ENCODE results near the gene SGSM2. TPM values are rescaled to one million over a fixed set of nuclear protein-coding genes. Genes with fewer than 3 reads are reported as not detected.
"Not testable (repeated sequence)": the region's sequence is repeated elsewhere in the genome, so short reads cannot be mapped to it uniquely, and the experiment has no call there.

The SGSM2 gene
- total RNA-seq, 1 donor from 2014 or later = 28.2 TPM

DNA sequence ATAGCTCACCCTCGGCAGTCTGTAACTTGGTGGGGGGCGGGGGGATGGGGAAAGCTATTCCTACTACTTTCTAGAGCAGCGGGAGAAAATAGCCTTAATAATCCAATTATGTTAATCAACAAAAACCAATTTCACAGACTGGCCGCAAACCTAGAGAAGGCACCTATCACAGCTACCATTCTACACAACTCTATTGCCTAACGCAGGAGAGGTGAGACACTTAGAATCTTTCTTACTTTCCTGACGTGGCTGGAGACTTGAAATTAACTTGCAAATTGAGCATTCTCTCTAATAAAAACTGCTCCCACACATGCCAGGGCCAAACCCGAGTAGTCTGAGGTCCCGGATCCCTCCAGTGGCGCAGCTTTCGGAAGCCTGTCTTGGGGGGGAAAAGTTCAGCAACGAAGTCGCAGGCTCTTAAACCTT lies 34.5 kb upstream of the SGSM2 start:
- no peak for DNase-seq (ENCODE audit: low read depth)
- TF ChIP-seq, protein P1, sequence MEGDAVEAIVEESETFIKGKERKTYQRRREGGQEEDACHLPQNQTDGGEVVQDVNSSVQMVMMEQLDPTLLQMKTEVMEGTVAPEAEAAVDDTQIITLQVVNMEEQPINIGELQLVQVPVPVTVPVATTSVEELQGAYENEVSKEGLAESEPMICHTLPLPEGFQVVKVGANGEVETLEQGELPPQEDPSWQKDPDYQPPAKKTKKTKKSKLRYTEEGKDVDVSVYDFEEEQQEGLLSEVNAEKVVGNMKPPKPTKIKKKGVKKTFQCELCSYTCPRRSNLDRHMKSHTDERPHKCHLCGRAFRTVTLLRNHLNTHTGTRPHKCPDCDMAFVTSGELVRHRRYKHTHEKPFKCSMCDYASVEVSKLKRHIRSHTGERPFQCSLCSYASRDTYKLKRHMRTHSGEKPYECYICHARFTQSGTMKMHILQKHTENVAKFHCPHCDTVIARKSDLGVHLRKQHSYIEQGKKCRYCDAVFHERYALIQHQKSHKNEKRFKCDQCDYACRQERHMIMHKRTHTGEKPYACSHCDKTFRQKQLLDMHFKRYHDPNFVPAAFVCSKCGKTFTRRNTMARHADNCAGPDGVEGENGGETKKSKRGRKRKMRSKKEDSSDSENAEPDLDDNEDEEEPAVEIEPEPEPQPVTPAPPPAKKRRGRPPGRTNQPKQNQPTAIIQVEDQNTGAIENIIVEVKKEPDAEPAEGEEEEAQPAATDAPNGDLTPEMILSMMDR (conservative IDR thresholded peaks at IDR 0.05; ENCODE audit: low read depth, low read length) = no peak
- H3K4me3 ChIP-seq (ENCODE audit: low read depth, low read length) = peak overlapping the region; percentile 99

DNA sequence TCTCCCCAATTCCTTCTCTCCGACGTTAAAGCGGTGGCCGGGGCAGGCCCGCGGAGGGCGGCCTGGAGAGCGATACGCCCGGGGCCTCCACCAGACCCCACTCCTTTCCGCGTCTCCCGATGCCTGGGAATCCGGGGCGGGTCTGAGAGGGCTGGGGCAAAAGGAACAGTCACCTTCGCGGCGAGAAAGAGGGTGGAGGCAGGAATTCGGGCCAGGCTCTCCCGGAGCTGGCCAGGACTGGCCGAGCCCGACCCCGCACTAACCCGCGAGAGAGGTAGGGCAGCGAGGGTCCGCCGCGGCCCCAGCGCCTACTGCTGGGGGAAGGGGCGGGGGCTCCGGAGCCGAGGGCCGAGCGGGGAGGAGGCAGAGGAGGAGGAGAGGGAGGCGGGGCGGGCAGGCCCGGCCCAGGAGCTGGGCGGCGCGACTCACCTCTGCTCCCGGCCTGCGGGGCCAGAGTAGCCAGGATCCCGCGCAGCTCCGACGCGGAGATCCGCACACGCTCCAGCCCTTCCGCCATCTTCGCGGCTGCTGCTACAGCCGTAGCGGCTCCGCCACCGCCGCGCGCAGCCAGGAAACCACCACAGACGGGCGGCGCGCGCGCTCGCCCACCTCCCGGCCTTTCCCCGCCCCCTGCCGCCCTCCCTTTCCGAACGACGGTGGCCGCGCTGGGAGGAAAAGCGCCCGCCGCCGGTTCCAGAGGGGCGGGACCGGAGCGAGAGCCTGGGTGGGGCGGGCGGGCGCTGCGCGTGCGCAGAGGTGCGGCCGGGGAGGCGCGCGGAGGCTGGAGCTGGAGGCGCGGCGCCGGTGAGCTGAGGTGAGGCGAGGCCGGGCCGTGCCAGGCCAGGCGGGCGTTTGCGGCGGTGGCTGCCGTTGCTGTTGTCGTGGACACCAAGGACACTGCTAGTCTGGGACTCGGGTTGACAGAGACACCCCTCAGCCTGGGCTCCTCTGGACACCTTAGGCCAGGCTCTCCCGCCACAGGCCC lies 33.8 kb upstream of the SGSM2 start, which contains the start of the genes SMG6 and SRR:
Gene SMG6, minus strand, starts transcription at position 582 of the 985 bp plus-strand sequence. Its CDS starts 65 bp downstream, at position 517.
Gene SRR, plus strand, starts transcription at position 747 of the 985 bp plus-strand sequence. CDS start 11,611 bp downstream, outside the sequence.
- TF ChIP-seq, protein P1 (conservative IDR thresholded peaks at IDR 0.05; ENCODE audit: low read depth, low read length) = no peak
- H3K4me3 ChIP-seq (ENCODE audit: low read depth, low read length) = peak within 1 kb of the TSS; percentile 99
- DNase-seq (ENCODE audit: low read depth) = no peak

DNA sequence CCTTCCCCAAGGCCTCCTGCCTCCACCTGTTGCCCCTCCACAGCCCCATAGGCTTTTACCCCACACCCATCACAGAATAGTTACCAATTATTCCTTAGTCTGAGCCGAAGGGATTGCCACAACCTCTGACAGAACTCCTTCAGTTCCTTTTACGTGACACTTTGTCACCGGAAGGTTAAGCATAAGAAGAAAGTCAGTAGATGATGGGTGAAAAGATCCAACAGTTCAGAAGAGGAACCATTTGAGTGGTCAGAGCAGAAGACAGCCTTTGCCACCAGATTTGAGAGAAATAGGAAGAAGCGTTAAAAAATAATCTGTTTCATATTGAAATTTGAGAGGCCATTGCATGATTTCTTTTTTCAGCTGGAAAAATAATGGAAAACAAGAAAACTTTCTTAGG lies 32.4 kb upstream of the SGSM2 start:
- TF ChIP-seq, protein P1 (conservative IDR thresholded peaks at IDR 0.05; ENCODE audit: low read depth, low read length) = no peak

DNA sequence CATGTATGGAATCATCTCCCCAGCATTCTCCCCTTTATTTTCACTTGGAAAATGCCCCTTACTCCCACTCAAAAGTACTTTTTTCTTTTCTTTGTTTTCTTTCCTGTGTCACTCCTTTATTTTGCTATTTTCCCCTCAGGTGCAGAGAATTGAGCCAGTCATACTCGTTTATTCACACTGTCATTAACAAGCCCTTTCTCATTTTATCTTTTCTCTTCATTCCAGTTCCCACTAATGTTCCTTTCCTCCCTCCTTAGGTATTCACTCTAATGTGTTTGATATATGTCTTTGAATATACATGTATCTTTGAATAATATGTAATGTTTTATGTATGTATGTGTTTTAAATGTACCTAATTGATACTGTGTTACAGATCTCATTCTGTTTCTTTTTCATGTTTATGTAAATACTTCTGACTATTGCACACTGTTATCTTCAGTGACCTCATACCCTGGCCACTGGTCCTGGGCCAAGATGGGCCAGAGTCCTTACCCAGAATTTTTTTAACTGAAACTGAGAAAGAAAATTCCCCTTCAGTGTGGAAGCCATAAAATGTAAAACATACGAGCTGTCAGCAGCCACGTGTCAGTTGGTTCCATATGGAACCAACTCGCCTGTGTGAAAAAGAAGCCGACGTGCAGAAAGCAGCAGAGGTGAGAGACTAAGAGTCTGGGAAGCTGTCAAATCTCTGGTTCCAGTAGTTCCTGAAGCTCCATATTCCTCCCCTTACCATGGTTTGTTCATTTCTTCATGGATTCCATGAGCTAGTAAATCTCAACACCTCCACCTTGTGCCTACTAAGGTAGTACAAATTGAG lies 27.8 kb upstream of the SGSM2 start:
- H3K4me3 ChIP-seq (ENCODE audit: low read depth, low read length) = no peak overlapping the region
- no peak for DNase-seq (ENCODE audit: low read depth)
- TF ChIP-seq, protein P1 (conservative IDR thresholded peaks at IDR 0.05; ENCODE audit: low read depth, low read length) = no peak

More for the DNA sequence above, 32.4 kb upstream of the SGSM2 start:
- H3K4me3 ChIP-seq (ENCODE audit: low read depth, low read length) = no peak overlapping the region
- no peak for DNase-seq (ENCODE audit: low read depth)

DNA sequence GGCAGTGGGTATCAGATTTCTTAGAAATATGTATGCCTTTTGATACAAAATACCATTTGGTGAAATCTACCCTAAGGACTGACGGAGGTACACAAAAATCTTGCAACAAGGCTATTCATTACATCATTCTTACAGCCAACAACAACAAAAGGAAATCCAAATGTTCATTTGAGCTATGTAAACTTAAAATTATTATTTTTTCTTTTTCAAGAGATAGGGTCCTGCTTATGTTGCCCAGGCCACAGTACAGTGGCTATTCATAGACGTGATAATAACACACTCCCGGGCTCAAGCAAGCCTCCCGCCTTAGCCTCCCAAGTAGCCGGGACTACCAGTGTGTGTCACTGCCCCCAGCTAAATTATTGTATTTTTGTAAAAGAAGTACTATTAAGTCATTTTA lies 24.6 kb upstream of the SGSM2 start:
- no peak for DNase-seq (ENCODE audit: low read depth)
- H3K4me3 ChIP-seq (ENCODE audit: low read depth, low read length) = no peak overlapping the region
- TF ChIP-seq, protein P1 (conservative IDR thresholded peaks at IDR 0.05; ENCODE audit: low read depth, low read length) = no peak

DNA sequence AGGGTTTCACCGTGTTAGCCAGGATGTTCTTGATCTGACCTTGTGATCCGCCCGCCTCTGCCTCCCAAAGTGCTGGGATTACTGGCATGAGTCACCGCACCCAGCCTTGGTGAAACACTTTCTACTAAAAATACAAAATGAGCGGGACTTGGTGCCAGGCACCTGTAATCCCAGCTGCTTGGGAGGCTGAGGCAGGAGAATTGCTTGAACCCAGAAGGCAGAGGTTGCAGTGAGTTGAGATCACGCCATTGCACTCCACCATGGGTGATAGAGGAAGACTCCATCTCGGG lies 20.4 kb upstream of the SGSM2 start:
- DNase-seq (ENCODE audit: low read depth); H3K4me3 ChIP-seq (ENCODE audit: low read depth, low read length): not testable (repeated sequence)

DNA sequence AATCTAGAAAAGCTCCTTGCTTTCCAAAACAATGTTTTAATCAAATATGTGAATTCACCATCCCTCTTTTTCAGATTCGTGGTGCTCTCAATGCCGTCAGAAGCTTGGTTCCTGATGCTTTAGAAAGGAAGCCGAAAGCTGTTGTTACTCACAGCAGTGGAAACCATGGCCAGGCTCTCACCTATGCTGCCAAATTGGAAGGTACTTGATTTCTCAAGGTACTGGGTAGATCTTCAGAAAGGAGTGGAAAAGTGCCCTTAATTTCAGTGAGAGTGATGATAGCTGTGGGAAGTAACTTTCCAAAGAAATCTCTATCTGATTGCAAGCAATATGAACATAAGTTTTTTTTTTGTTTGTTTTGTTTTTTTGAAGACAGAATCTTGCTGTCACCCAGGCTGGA lies 19.5 kb upstream of the SGSM2 start:
- H3K4me3 ChIP-seq (ENCODE audit: low read depth, low read length) = no peak overlapping the region
- DNase-seq (ENCODE audit: low read depth) = no peak
- TF ChIP-seq, protein P1 (conservative IDR thresholded peaks at IDR 0.05; ENCODE audit: low read depth, low read length) = no peak
